ENCODE data around the gene SGMS1.

SGMS1 gene

GRCh38 chr10:50605951-50606270, 17.8 kb downstream of the SGMS1 start:
- no peak for DNase-seq

GRCh38 chr10:50605269-50605950, 18.3 kb downstream of the SGMS1 start:
- DNase-seq = no peak

GRCh38 chr10:50604809-50605208, 18.9 kb downstream of the SGMS1 start:
- no peak for DNase-seq

GRCh38 chr10:50604049-50604640, 19.6 kb downstream of the SGMS1 start:
- DNase-seq = no peak

GRCh38 chr10:50603151-50603850, 20.5 kb downstream of the SGMS1 start:
- no peak for DNase-seq

- no peak for DNase-seq
Measured at GRCh38 chr10:50601974-50602373, 21.8 kb downstream of the SGMS1 start.

GRCh38 chr10:50600831-50601477, 22.8 kb downstream of the SGMS1 start:
- DNase-seq = no peak

GRCh38 chr10:50600286-50600685, 23.5 kb downstream of the SGMS1 start:
- DNase-seq = no peak

GRCh38 chr10:50596897-50597296, 26.9 kb downstream of the SGMS1 start:
- DNase-seq = no peak

GRCh38 chr10:50596456-50596855, 27.3 kb downstream of the SGMS1 start:
- DNase-seq = no peak

- DNase-seq = no peak
Measured at GRCh38 chr10:50595785-50596184, 28.0 kb downstream of the SGMS1 start.

GRCh38 chr10:50593523-50594376, 30.0 kb downstream of the SGMS1 start:
- no peak for DNase-seq

GRCh38 chr10:50592961-50593418, 30.8 kb downstream of the SGMS1 start:
- no peak for DNase-seq

GRCh38 chr10:50590935-50591334, 32.8 kb downstream of the SGMS1 start:
- DNase-seq = no peak

GRCh38 chr10:50586740-50587088, 37.0 kb downstream of the SGMS1 start:
- no peak for DNase-seq

- no peak for DNase-seq
Measured at GRCh38 chr10:50585921-50586739, 37.6 kb downstream of the SGMS1 start.

- no peak for DNase-seq
Measured at GRCh38 chr10:50582766-50583762, 40.7 kb downstream of the SGMS1 start.

GRCh38 chr10:50582046-50582445, 41.7 kb downstream of the SGMS1 start:
- DNase-seq = no peak

- DNase-seq = no peak
Measured at GRCh38 chr10:50580262-50580891, 43.4 kb downstream of the SGMS1 start.

Measured in midbrain (tissue), 1 donor.